Right lobe of liver (tissue), 6 donors: Measurements from ENCODE around the gene POLR2L. TPM values are rescaled to one million over a fixed set of nuclear protein-coding genes. Genes with fewer than 3 reads are reported as not detected.
A peak's percentile ranks its signal among the peaks of the same experiment; 100 is the strongest.

Experiments
- ATAC-seq, 4 donors: fragments of 200-7000 bp; cut with Tn5 transposase; one replicate each; pipeline ENCODE4 v1.9.1; 2020; ENCODE audit warnings: mild to moderate bottlenecking in 4 of 4, moderate library complexity in 4 of 4
- DNase-seq, 3 donors: peaks; one replicate each; pipeline ENCODE4 v3.0.0-alpha.2; 2020
- H3K27ac ChIP-seq, 3 donors: fragments of 200-600 bp; one replicate each; pipeline ENCODE4 v1.8.0; 2022
- H3K27me3 ChIP-seq, 2 donors: fragments of 200-600 bp; one replicate each; pipeline ENCODE4 v1.8.0; 2022
- H3K36me3 ChIP-seq, 4 donors: fragments of 200-600 bp; sonication (generic) in 1 of 4; one replicate each; pipeline versions ENCODE4 v1.5.1 to v1.8.0; 2017 to 2022; ENCODE audit warnings: control low read depth in 1 of 4
- H3K4me1 ChIP-seq, 4 donors: fragments of 200-600 bp; sonication (generic) in 1 of 4; one replicate each; pipeline versions ENCODE4 v1.5.1 to v1.8.0; 2017 to 2022; ENCODE audit warnings: control low read depth in 1 of 4
- H3K4me3 ChIP-seq, 3 donors: fragments of 200-600 bp; one replicate each; pipeline ENCODE4 v1.8.0; 2022
- H3K9me3 ChIP-seq, 4 donors: fragments of 200-600 bp; sonication (generic) in 1 of 4; one replicate each; pipeline versions ENCODE4 v1.5.1 to v1.8.0; 2017 to 2022; ENCODE audit warnings: control low read depth in 1 of 4
- POLR2A ChIP-seq: fragments of 450-650 bp; IDR thresholded peaks from one replicate; pipeline ENCODE4 v1.6.1; 2017; ENCODE audit warnings: antibody characterized with exemption, mild to moderate bottlenecking
- WGBS: methylation state at CpG from one replicate; pipeline ENCODE4 v1.1.6; 2018; ENCODE audit warnings: low coverage, low lambda C conversion rate; ENCODE audit not compliant: insufficient coverage; ENCODE audit errors: missing lambda C conversion rate; 5-methylcytosine and 5-hydroxymethylcytosine counted together
- intact Hi-C, 2 donors: fragments of 100-400 bp; cut with DNase I; formaldehyde crosslinking; loops; one replicate each; pipeline versions ENCODE4 v1.11.2 to v1.14.1; 2022
- total RNA-seq, 6 experiments: library from RNA; depleted of rRNA in 2 of 6; stranded (reverse); fragments of >200 nt in 2 of 6; fragmentation: NEBNext Ultra II Directional in 3 of 6; extraction: Animal tissue kit (Norgen Biotek cat#: 25700) in 3 of 6; gene quantifications; one replicate each; pipeline versions ENCODE4 v1.1.0 to v1.2.4, GENCODE V29; 2016 to 2023
- TF ChIP-seq, protein P1 (sequence below), 4 donors: fragments of 200-600 bp in 3 of 4; fragments of 450-650 bp in 1 of 4; IDR thresholded peaks; one replicate each; pipeline versions ENCODE4 v1.5.1 to v1.8.0; 2016 to 2022; ENCODE audit warnings: antibody characterized with exemption in 4 of 4, mild to moderate bottlenecking in 2 of 4
- donor health status: DM: no; HTN: yes; CAD: no.
- donor health status: DM: no; HTN: no; CAD: no.
- donor health status: DM: no; HTN: no; CAD: no.
- donor health status: DM: no; HTN: yes; CAD: no.
- donor health status: DM: no; HTN: yes; CAD: no.

Gene POLR2L
- total RNA-seq, 6 experiments from 2014 or later, result 34.5 to 88.1 (median 72.9) TPM

- no peak for DNase-seq
- Histone ChIP-seq H3K4me3 (no peak overlapping the region), H3K9me3 (no peaks in the 10 kb centered on the region), H3K36me3 (no peaks in the 10 kb centered on the region), H3K27me3 (no peaks in the 10 kb centered on the region), H3K4me1 (no peaks in the 10 kb centered on the region), H3K27ac (no peak overlapping the region)
- 90% methylated on average over 2 of the region's 8 CpGs for WGBS
- TF ChIP-seq, protein P1, sequence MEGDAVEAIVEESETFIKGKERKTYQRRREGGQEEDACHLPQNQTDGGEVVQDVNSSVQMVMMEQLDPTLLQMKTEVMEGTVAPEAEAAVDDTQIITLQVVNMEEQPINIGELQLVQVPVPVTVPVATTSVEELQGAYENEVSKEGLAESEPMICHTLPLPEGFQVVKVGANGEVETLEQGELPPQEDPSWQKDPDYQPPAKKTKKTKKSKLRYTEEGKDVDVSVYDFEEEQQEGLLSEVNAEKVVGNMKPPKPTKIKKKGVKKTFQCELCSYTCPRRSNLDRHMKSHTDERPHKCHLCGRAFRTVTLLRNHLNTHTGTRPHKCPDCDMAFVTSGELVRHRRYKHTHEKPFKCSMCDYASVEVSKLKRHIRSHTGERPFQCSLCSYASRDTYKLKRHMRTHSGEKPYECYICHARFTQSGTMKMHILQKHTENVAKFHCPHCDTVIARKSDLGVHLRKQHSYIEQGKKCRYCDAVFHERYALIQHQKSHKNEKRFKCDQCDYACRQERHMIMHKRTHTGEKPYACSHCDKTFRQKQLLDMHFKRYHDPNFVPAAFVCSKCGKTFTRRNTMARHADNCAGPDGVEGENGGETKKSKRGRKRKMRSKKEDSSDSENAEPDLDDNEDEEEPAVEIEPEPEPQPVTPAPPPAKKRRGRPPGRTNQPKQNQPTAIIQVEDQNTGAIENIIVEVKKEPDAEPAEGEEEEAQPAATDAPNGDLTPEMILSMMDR (IDR thresholded peaks at IDR 0.05), result no peak
- no peak for TF ChIP-seq POLR2A
- ATAC-seq, result no peak
- intact Hi-C loops, result no loop called here
Measured at GRCh38 chr11:867856-868358, 25.6 kb upstream of the POLR2L start.

DNA sequence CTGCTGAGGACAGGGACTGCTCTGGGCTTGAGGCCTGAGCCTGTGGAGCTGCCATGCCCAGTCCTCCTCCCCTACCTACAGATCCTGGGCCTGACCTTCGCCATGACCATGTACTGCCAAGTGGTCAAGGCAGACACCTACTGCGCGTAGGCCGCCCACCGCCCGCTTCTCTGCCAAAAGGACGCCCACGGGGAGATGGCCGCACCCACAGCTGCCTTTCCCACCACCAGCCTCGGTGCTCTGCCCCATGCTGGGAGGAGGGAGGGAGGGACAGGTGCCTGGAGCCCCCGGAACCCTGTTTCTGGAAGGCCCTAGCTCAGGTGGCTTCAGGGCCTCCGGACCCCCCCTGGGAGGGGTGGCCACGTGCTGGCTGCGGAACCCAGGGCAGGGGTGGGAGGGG lies 24.2 kb upstream of the POLR2L start:
- H3K27me3 ChIP-seq, result no peaks in the 10 kb centered on the region
- intact Hi-C loops, result no loop called here
- ATAC-seq, result peak in 2 of 4 donors; percentile 2 to 5
- TF ChIP-seq POLR2A, result no peak
- TF ChIP-seq, protein P1 (IDR thresholded peaks at IDR 0.05), result no peak
- peak in 1 of 3 donors; percentile 28 for DNase-seq
- no peaks in the 10 kb centered on the region for H3K4me1 ChIP-seq
- WGBS, result no CpG with 5 or more reads among the region's 14 CpGs
- H3K4me3 ChIP-seq, result no peak overlapping the region
- H3K9me3 ChIP-seq, result no peaks in the 10 kb centered on the region
- H3K27ac ChIP-seq, result no peak overlapping the region
- no peaks in the 10 kb centered on the region for H3K36me3 ChIP-seq

DNA sequence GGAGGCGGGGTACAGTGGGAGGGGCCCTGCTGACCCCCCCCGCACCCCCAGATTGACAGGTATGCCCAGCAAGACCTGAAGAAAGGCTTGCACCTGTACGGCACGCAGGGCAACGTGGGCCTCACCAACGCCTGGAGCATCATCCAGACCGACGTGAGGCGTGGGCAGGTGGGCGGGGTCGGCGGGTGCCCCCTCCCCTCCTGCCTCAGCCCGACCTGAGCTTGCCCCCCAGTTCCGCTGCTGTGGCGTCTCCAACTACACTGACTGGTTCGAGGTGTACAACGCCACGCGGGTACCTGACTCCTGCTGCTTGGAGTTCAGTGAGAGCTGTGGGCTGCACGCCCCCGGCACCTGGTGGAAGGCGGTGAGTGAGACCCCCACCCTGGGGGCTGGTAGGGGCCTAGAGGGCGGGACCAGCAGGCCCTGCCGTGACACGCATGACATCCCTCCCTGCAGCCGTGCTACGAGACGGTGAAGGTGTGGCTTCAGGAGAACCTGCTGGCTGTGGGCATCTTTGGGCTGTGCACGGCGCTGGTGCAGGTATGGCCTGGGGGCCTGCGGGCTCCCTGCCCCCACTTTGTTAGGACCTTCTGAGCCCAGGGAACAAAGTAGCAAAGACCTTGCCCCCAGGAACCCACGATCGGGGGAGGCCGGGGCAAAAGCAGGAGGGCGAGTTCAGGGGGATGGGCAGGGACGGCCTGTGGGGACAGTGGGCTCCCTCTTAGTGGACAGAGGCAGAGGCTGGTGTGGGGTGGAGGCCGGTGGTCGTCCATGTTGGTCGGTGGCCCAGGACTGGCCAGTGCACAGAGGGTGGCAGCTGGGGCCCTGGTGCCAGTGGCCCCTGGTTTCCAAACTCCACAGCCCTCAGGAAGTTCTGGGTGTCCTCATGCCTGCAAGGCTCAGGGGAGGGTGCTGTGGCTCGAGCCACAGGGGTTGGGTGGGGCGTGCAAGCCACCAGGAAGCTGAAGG lies 23.4 kb upstream of the POLR2L start:
- Histone ChIP-seq H3K27ac (no peak overlapping the region), H3K4me1 (no peaks in the 10 kb centered on the region), H3K4me3 (no peak overlapping the region), H3K9me3 (no peaks in the 10 kb centered on the region), H3K27me3 (no peaks in the 10 kb centered on the region), H3K36me3 (no peaks in the 10 kb centered on the region)
- TF ChIP-seq, protein P1 (IDR thresholded peaks at IDR 0.05), result no peak
- no peak for TF ChIP-seq POLR2A
- no peak for DNase-seq
- 63% methylated on average over 6 of the region's 41 CpGs for WGBS
- intact Hi-C loops, result no loop called here
- peak in 2 of 4 donors; percentile 1 to 3 for ATAC-seq

- Histone ChIP-seq H3K27ac (no peak overlapping the region), H3K9me3 (no peaks in the 10 kb centered on the region), H3K36me3 (no peaks in the 10 kb centered on the region), H3K4me3 (no peak overlapping the region), H3K4me1 (no peaks in the 10 kb centered on the region), H3K27me3 (no peaks in the 10 kb centered on the region)
- DNase-seq (no peak), ATAC-seq (no peak)
- intact Hi-C loops, result no loop called here
- WGBS, result no CpG with 5 or more reads among the region's 11 CpGs
- TF ChIP-seq, protein P1 (IDR thresholded peaks at IDR 0.05), result no peak
- TF ChIP-seq POLR2A, result no peak
Measured at GRCh38 chr11:864898-865297, 22.6 kb upstream of the POLR2L start.
